Right renal cortex interstitium (tissue), 3 donors: ENCODE measurements around the gene ZPR1. TPM values are rescaled to one million over a fixed set of nuclear protein-coding genes. Genes with fewer than 3 reads are reported as not detected.
"Not testable (repeated sequence)": the region's sequence is repeated elsewhere in the genome, so short reads cannot be mapped to it uniquely, and the experiment has no call there.

Experiments used
- DNase-seq, 3 donors: peaks; one replicate each; pipeline ENCODE4 v3.0.0-alpha.2; 2013; ENCODE audit warnings: low read depth in 3 of 3, low spot score in 2 of 3
- polyA plus RNA-seq, 3 donors: library from polyadenylated mRNA; unstranded; fragments of 120-200 nt; gene quantifications; one replicate each; pipeline ENCODE4 v1.2.1, GENCODE V29; 2013; ENCODE audit not compliant: insufficient read length in 3 of 3

The ZPR1 gene
- polyA plus RNA-seq, 3 donors = 60.3 to 67.8 (median 60.6) TPM

DNA sequence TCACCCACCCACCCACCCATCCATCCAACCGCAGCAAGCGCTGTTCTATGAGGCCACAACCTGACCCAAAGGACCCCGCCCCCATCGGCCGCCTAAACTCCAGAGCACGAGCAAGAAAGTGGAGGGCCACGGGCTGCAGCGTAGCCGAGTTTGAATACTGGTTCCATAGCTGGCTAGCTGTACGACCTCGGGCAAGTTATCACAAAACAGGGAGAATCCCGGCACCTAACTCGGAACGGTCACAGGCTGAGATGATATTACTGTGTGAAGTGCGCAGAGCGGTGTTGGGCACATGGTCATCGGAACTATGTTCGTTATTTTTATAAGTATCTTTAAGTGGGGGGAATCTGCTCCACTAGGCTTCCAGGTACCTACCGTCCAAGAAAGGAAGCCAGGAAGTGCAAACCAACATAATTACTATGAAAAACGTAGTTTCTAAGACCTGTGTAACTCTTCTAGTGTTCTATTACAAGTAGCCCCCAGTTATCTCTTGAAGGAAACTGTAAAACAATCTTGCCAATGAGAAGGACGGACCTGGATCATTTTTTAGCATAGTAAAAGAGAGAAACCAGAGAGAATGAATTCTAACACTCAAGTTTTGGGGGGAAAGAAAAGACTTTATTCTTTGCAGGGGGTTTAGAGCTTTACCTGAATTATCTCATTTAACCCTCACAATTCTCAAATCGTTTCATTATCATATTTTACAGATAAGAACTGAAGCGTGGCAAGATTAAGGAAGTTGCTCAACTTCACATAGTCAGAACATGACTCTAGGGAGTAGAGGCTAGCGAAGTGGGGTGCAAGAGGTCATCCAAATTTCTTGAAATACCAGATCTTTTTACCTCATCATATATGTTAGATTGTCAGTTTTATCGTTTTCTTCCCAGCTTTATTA, 14.4 kb downstream of the ZPR1 start:
- DNase-seq = no peak

GRCh38 chr11:116772443-116773202, 15.2 kb downstream of the ZPR1 start, which contains the start of gene BUD13:
Gene BUD13 (minus strand): TSS chr11:116772987. CDS start chr11:116772964, 23 bp downstream.
- DNase-seq = peak in 2 of 3 donors; percentile 75 to 82

GRCh38 chr11:116771935-116772334, 15.9 kb downstream of the ZPR1 start:
- no peak for DNase-seq

DNA sequence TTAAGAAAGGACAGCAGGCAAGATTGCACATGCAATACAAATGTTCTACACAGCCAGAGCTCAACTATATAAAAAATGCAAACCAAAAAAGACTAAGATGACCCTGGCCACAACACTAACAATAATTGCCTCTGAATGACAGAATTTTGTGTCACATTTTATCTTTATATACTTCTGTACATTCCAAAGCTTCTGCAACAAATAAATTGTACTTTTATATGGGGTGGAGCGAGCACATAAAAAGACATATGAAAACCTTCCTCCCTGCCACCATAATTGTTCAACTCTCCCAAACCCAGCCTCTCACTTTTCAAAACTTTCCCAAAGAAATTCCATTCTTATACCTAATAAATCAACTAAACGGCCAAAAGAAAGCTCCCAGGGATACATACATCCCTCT, 25.7 kb downstream of the ZPR1 start:
- no peak for DNase-seq

DNA sequence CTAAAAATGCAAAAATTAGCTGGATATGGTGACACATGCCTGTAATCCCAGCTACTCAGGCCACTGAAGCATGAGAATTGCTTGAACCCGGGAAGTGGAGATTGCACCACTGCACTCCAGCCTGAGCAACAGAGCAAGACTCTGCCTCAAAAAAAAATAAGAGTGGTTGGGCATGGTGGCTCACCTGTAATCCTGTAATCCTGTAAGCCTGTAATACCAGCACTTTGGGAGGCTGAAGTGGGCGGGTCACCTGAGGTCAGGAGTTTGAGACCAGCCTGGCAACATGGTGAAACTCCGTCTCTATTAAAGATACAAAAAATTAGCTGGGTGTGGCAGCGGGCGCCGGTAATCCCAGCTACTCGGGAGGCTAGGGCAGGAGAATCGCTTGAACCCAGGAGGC, 31.8 kb downstream of the ZPR1 start:
- not testable (repeated sequence) for DNase-seq

DNA sequence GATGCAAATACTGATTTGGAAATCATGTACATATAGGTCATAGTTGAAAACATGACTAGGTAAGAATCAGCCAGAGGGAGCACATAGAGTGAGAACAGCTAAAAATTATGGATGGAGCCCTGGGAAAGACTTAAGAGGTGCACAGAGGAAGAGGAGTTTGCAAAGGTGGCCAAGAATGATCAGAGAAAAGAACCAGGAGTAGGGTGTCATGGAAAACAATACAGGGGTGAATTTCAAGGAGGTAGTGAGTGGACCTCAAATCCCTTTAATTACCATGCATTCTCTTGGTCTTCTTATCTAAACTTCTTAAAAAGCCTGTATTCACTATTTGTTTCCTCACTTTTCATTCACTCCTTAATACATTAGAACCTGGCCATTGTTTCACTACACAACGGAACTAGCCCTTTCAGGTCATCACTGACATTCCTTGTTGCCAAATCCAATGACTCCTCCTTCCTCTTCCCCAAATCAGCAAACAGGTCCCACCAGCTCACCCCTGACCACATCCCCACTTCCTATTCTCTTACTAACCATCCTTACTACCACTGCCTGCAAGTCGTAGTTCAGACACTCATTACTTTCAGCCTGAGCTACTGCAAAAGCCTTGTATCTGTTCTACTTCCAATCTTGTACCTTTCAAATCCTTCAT, 37.6 kb downstream of the ZPR1 start:
- no peak for DNase-seq

DNA sequence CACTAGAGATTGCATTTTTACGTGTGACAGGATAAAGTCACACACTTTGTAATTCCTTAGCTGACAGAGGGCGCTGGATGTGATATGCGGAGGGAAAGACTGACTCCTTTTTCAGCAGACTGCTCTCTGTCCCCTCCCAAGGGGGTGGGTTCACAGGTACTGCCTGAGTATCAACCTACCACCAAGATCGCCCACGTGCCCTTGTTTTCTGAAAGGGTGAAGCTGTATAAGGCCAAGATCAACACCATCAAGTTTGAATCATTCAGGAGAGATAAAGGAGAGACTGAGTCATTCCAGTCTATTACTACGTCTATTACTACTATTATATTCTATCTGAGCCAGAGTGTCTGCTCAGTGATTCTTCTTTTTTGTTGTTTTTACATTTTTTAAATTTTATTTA, 45.7 kb downstream of the ZPR1 start:
- no peak for DNase-seq

DNA sequence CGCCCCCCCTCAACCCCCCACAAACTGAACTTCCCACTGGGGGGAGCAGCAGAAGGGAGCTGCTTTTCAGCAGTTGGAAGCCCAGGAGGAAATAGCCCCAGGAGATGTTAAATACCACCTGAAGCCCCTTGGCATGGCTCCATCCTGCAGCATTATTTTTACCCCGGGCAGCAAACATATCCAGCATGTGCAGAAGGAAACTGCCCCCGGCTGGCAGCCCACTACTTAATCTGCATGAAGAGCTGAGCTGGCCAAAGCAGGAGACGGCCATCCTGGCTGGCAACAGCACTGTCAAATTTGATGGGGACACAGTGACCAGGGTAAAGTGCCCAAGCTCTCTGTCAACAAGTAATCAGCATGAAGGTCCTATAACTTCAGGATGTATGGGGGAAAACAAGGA, 47.1 kb downstream of the ZPR1 start:
- DNase-seq = no peak

DNA sequence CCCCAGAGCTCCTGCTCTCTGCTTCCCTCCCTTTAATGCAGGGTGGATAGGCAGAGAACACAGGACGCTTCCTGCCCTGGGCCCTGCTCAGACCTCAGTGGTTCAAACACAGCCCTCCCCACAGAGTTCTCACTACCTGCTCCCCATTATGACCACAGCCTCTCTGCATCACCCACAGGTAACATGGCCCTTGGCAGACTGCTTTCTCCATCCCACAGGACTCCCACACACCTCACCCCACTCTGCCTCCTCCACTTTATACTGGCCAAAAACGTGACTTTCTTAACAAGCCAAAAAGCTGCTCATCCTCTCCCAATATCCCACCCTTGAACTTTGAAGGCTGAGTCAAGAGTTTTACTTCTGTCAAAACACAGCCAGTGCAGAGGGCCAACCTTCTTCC, 48.8 kb downstream of the ZPR1 start:
- no peak for DNase-seq

DNA sequence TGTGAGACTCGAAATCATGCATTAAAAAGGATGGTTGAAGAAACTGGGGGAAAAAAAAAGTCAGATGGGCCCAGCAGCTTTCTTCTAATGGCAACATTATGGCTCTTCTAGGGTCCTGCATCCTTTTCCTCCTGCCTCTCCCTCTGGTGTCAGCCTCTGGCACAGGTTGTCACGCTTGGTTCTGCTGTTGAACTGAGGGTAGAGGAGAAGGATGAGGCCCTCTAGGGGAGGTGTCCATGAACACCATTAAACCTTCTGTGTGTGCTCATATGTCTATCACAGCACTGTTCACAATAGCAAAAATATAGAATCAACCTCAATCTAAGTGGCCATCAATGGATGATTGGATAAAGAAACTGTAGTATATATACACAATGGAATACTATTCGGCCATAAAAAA, 51.1 kb downstream of the ZPR1 start:
- DNase-seq = no peak

- DNase-seq = no peak
Observed at GRCh38 chr11:116733969-116734508, 53.8 kb downstream of the ZPR1 start.

DNA sequence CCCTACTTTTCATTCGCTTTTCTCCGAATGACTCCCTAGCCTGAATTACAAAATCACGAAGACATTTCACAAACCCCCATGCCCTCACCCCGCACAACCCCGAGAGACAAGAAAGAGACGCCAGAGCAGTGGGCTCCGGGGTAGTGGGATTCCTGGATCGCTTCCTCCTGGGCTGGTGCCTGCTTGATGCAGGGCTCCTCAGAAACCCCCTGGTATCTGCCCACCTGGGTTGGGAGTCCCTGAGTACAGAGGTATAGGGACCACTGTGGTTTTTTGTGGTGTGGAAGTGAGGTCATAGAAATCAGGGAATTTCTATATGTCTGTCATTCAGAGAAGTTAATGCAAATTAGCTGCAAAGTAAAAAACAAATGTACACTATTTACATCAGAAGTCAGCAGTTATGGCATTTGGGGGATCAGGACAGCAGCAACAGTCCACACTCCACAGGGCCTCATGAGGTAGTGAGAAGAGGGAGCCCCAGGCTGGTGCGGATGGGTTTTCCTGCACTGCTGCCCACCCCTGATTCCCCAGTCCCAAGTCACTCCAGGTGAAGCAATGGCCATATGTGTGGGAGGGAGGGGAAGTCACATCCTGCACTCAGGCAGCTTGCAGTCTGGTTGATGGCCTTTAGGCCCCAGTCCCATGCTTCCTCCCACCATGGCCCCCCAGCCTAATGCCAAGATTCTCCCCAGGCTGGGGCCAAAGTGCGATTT, 54.6 kb downstream of the ZPR1 start:
- no peak for DNase-seq

DNA sequence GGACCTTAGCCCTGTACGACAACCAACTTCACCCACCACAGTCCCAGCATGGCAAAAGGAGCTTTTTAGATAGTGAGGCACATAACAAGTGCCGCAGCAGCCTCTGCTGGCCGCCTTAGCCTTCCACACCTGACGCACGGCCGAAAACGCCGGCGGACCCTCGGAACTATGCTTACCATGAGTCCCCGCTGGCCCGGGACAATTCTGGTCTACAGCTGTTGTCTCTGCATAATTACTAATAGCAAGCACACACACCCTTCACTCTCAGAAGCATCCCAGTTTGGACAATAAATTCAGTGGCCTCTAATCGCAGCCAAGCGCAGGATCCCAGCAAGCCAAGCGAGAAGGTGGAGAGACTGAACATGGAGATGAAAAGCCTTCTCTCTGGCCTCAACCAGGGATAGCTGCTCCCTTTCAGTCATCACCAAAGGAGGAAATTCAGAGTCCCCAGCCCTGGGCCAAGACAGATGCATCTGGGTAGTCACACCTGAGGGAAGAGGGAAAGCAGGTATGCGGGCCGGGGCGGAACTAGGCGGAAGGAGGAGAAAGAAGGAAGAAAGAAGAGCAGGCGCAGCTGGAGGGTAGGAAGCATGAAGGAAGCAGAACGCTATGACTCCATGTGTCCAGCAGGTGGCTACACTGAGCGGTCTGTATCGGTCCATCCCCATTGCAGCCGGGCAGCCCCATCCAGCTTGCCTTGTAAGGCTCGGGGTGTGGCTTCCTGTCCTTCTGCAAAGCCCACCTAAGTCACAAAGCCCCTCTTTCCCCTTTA, 55.4 kb downstream of the ZPR1 start:
- DNase-seq = peak in 1 of 3 donors; percentile 59

DNA sequence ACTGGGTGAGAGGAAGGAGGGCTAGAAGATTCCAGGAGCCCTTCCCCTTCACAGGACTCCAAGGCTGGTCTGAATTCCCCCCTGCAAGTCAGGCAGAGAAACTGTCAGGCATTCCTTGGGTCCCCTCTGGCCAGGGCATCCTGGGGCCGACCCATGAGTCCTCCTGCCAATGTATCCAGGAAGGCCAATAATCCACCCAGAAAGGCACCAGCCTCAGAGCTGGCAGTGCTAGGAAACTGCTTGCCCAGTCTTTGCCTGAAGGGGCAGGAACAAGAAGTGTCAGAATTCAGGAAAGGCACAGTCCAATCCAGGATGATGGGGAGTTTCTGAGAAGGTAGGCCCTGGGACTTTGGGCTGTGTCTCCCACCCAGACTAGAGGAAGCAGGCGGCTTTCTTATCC, 56.0 kb downstream of the ZPR1 start:
- no peak for DNase-seq

- DNase-seq = no peak
Observed at GRCh38 chr11:116731097-116731761, 56.6 kb downstream of the ZPR1 start.

GRCh38 chr11:116730601-116731000, 57.2 kb downstream of the ZPR1 start:
- DNase-seq = no peak

GRCh38 chr11:116730241-116730561, 57.6 kb downstream of the ZPR1 start:
- no peak for DNase-seq

GRCh38 chr11:116729501-116730240, 58.2 kb downstream of the ZPR1 start:
- no peak for DNase-seq

GRCh38 chr11:116727990-116728389, 59.8 kb downstream of the ZPR1 start:
- no peak for DNase-seq
